Parathyroid adenoma (tissue), 2 donors: ENCODE data around the gene ARHGAP15.

Experiments used
- H2AFZ ChIP-seq: fragments of 300-600 bp; sonication (generic); one replicate; pipeline ENCODE4 v1.7.0; 2017; ENCODE audit warnings: antibody characterized with exemption, mild to moderate bottlenecking
- H3K27ac ChIP-seq: fragments of 300-600 bp; sonication (generic); one replicate; pipeline ENCODE4 v1.7.0; 2017
- H3K27me3 ChIP-seq: fragments of 300-600 bp; sonication (generic); one replicate; pipeline ENCODE4 v1.7.0; 2017; ENCODE audit warnings: low read length; ENCODE audit not compliant: control insufficient read depth, insufficient read depth
- H3K36me3 ChIP-seq: fragments of 300-600 bp; sonication (generic); one replicate; pipeline ENCODE4 v1.7.0; 2017; ENCODE audit warnings: low read length; ENCODE audit not compliant: control insufficient read depth, insufficient read depth
- H3K4me1 ChIP-seq: fragments of 300-600 bp; sonication (generic); one replicate; pipeline ENCODE4 v1.7.0; 2017; ENCODE audit warnings: control low read depth
- H3K4me2 ChIP-seq: fragments of 300-600 bp; sonication (generic); one replicate; pipeline ENCODE4 v1.7.0; 2017; ENCODE audit warnings: low read length
- H3K4me3 ChIP-seq: fragments of 300-600 bp; sonication (generic); one replicate; pipeline ENCODE4 v1.7.0; 2017; ENCODE audit warnings: low read depth, low read length
- H3K79me2 ChIP-seq: fragments of 300-600 bp; sonication (generic); one replicate; pipeline ENCODE4 v1.7.0; 2017; ENCODE audit warnings: control low read depth
- H3K9ac ChIP-seq: fragments of 300-600 bp; sonication (generic); one replicate; pipeline ENCODE4 v1.7.0; 2017; ENCODE audit warnings: mild to moderate bottlenecking
- H3K9me3 ChIP-seq: fragments of 300-600 bp; sonication (generic); one replicate; pipeline ENCODE4 v1.7.0; 2017; ENCODE audit warnings: low read length; ENCODE audit not compliant: control insufficient read depth
- CTCF ChIP-seq: fragments of 300-600 bp; sonication (generic); IDR thresholded peaks from one replicate; pipeline ENCODE4 v1.7.0; 2017; ENCODE audit warnings: antibody characterized with exemption, mild to moderate bottlenecking
- donor health status: primary hyperparathyroidism.

The ARHGAP15 gene

GRCh38 chr2:143146815-143147530, 17.8 kb downstream of the ARHGAP15 start:
- Histone ChIP-seq H3K4me1 (no peaks in the 10 kb centered on the region), H3K36me3 (no peaks in the 10 kb centered on the region), H3K27me3 (no peaks in the 10 kb centered on the region), H3K9me3 (no peaks in the 10 kb centered on the region), H3K79me2 (no peaks in the 10 kb centered on the region), H2AFZ (no peak overlapping the region), H3K9ac (no peak overlapping the region), H3K4me3 (no peak overlapping the region), H3K27ac (no peak overlapping the region), H3K4me2 (no peak overlapping the region)
- TF ChIP-seq CTCF, result no peak

- Histone ChIP-seq H2AFZ (no peak overlapping the region), H3K9me3 (no peaks in the 10 kb centered on the region), H3K9ac (no peak overlapping the region), H3K4me3 (no peak overlapping the region), H3K4me1 (no peaks in the 10 kb centered on the region), H3K27ac (no peak overlapping the region), H3K4me2 (no peak overlapping the region), H3K27me3 (no peaks in the 10 kb centered on the region), H3K36me3 (no peaks in the 10 kb centered on the region), H3K79me2 (no peaks in the 10 kb centered on the region)
- TF ChIP-seq CTCF, result no peak
Observed at GRCh38 chr2:143148011-143148410, 18.8 kb downstream of the ARHGAP15 start.

- no peak for TF ChIP-seq CTCF
- Histone ChIP-seq H3K79me2 (no peaks in the 10 kb centered on the region), H2AFZ (no peak overlapping the region), H3K4me1 (no peaks in the 10 kb centered on the region), H3K27ac (no peak overlapping the region), H3K4me2 (no peak overlapping the region), H3K9me3 (no peaks in the 10 kb centered on the region), H3K27me3 (no peaks in the 10 kb centered on the region), H3K4me3 (no peak overlapping the region), H3K36me3 (no peaks in the 10 kb centered on the region), H3K9ac (no peak overlapping the region)
Observed at GRCh38 chr2:143148757-143149156, 19.5 kb downstream of the ARHGAP15 start.

- H2AFZ ChIP-seq, result no peak overlapping the region
- H3K9me3 ChIP-seq, result no peaks in the 10 kb centered on the region
- no peak overlapping the region for H3K4me3 ChIP-seq
- no peak overlapping the region for H3K9ac ChIP-seq
- no peaks in the 10 kb centered on the region for H3K79me2 ChIP-seq
- H3K4me2 ChIP-seq, result no peak overlapping the region
- H3K27ac ChIP-seq, result no peak overlapping the region
- no peaks in the 10 kb centered on the region for H3K36me3 ChIP-seq
- H3K27me3 ChIP-seq, result no peaks in the 10 kb centered on the region
- TF ChIP-seq CTCF, result no peak
- H3K4me1 ChIP-seq, result no peaks in the 10 kb centered on the region
Observed at GRCh38 chr2:143150287-143150686, 21.1 kb downstream of the ARHGAP15 start.

- Histone ChIP-seq H3K27me3 (no peaks in the 10 kb centered on the region), H3K9ac (no peak overlapping the region), H3K27ac (no peak overlapping the region), H3K79me2 (no peaks in the 10 kb centered on the region), H3K4me2 (no peak overlapping the region), H2AFZ (no peak overlapping the region), H3K4me3 (no peak overlapping the region), H3K9me3 (no peaks in the 10 kb centered on the region), H3K4me1 (no peaks in the 10 kb centered on the region), H3K36me3 (no peaks in the 10 kb centered on the region)
- no peak for TF ChIP-seq CTCF
Observed at GRCh38 chr2:143151111-143151752, 22.0 kb downstream of the ARHGAP15 start.
